CD14-positive monocyte (primary cell): Measurements from ENCODE around the gene MEIG1. TPM values are rescaled to one million over a fixed set of nuclear protein-coding genes. Genes with fewer than 3 reads are reported as not detected.

Experiments
- DNase-seq, 3 donors: peaks; one replicate each; pipeline ENCODE4 v3.0.0-alpha.2; 2011 to 2022
- H2AFZ ChIP-seq: 2 replicates; pipeline ENCODE4 v1.6.0; 2012; ENCODE audit warnings: mild to moderate bottlenecking, low read depth, low read length, inconsistent platforms; ENCODE audit not compliant: insufficient read depth, poor library complexity, severe bottlenecking
- H3K27ac ChIP-seq, 2 donors: 1 replicate in 1 of 2; 2 replicates in 1 of 2; pipeline ENCODE4 v1.5.1; 2012 to 2013; ENCODE audit warnings: low read length in 2 of 2, control low read depth in 1 of 2, inconsistent platforms in 1 of 2, low read depth in 1 of 2, mild to moderate bottlenecking in 1 of 2
- H3K27me3 ChIP-seq, 2 donors: one replicate each; pipeline versions ENCODE4 v1.6.0 to v1.6.1; 2011 to 2013; ENCODE audit warnings: low read length in 2 of 2; ENCODE audit not compliant: control insufficient read depth in 2 of 2, insufficient read depth in 2 of 2
- H3K36me3 ChIP-seq, 2 donors: replicated peaks in 1 of 2; 1 replicate in 1 of 2; 2 replicates in 1 of 2; pipeline versions ENCODE4 v1.5.1 to v1.6.1; 2012 to 2013; ENCODE audit warnings: low read length in 2 of 2, control low read depth in 1 of 2, inconsistent platforms in 1 of 2, mild to moderate bottlenecking in 1 of 2; ENCODE audit not compliant: insufficient read depth in 2 of 2, control insufficient read depth in 1 of 2
- H3K4me1 ChIP-seq, 2 donors: 1 replicate in 1 of 2; 2 replicates in 1 of 2; pipeline versions ENCODE4 v1.5.1 to v1.6.1; 2012 to 2013; ENCODE audit warnings: low read length in 2 of 2, control low read depth in 1 of 2, inconsistent platforms in 1 of 2, mild to moderate bottlenecking in 1 of 2, moderate library complexity in 1 of 2; ENCODE audit not compliant: insufficient read depth in 2 of 2, control insufficient read depth in 1 of 2
- H3K4me2 ChIP-seq: replicated peaks from 2 replicates; pipeline ENCODE3; 2012; ENCODE audit warnings: low read length, moderate library complexity, mild to moderate bottlenecking; ENCODE audit not compliant: poor library complexity, severe bottlenecking; ENCODE audit errors: extremely low read depth
- H3K4me3 ChIP-seq, 3 experiments: fragments of 200-600 bp in 1 of 3; sonication (generic) in 1 of 3; replicated peaks in 1 of 3; 1 replicate in 2 of 3; 2 replicates in 1 of 3; pipeline ENCODE4 v1.5.1; 2011 to 2013; ENCODE audit warnings: low read length in 3 of 3, mild to moderate bottlenecking in 3 of 3, control low read depth in 2 of 3, low read depth in 2 of 3, inconsistent platforms in 1 of 3, moderate library complexity in 1 of 3
- H3K79me2 ChIP-seq: 2 replicates; pipeline ENCODE4 v1.6.0; 2012; ENCODE audit warnings: mild to moderate bottlenecking, control low read depth, inconsistent platforms, low read length, moderate library complexity; ENCODE audit not compliant: insufficient read depth
- H3K9ac ChIP-seq: 2 replicates; pipeline ENCODE4 v1.6.0; 2017; ENCODE audit warnings: low read length, mild to moderate bottlenecking; ENCODE audit not compliant: insufficient read depth, poor library complexity, severe bottlenecking
- H3K9me3 ChIP-seq, 2 donors: replicated peaks in 1 of 2; 1 replicate in 1 of 2; 2 replicates in 1 of 2; pipeline versions ENCODE4 v1.5.1 to v1.6.1; 2012 to 2013; ENCODE audit warnings: low read length in 2 of 2, control low read depth in 1 of 2; ENCODE audit not compliant: control insufficient read depth in 1 of 2, insufficient read depth in 1 of 2
- H4K20me1 ChIP-seq: 2 replicates; pipeline ENCODE4 v1.6.0; 2012; ENCODE audit warnings: mild to moderate bottlenecking, low read length, control low read depth, moderate library complexity; ENCODE audit not compliant: insufficient read depth
- H3K27ac Mint-ChIP-seq, 7 donors: one replicate each; pipeline ENCODE4 v1.8.0; 2020; ENCODE audit warnings: mild to moderate bottlenecking in 7 of 7, mixed read lengths in 7 of 7, moderate library complexity in 6 of 7, inconsistent platforms in 2 of 7
- H3K27me3 Mint-ChIP-seq, 3 donors: one replicate each; pipeline ENCODE4 v1.8.0; 2021 to 2022; ENCODE audit warnings: low read depth in 3 of 3, mild to moderate bottlenecking in 3 of 3, mixed read lengths in 3 of 3, moderate library complexity in 3 of 3, inconsistent platforms in 1 of 3
- H3K36me3 Mint-ChIP-seq, 2 donors: one replicate each; pipeline ENCODE4 v1.8.0; 2020; ENCODE audit warnings: mixed read lengths in 2 of 2, inconsistent platforms in 1 of 2, mild to moderate bottlenecking in 1 of 2
- H3K4me1 Mint-ChIP-seq: one replicate; pipeline ENCODE4 v1.8.0; 2020; ENCODE audit warnings: mild to moderate bottlenecking, mixed read lengths
- H3K4me3 Mint-ChIP-seq, 2 donors: one replicate each; pipeline ENCODE4 v1.8.0; 2020; ENCODE audit warnings: mild to moderate bottlenecking in 2 of 2, mixed read lengths in 2 of 2, moderate library complexity in 1 of 2
- H3K9me3 Mint-ChIP-seq, 7 donors: one replicate each; pipeline ENCODE4 v1.8.0; 2020 to 2022; ENCODE audit warnings: mixed read lengths in 7 of 7, mild to moderate bottlenecking in 6 of 7, moderate library complexity in 6 of 7, inconsistent platforms in 2 of 7
- CTCF ChIP-seq: fragments of 200-600 bp; IDR thresholded peaks from one replicate; pipeline ENCODE4 v1.8.0; 2022; ENCODE audit warnings: antibody characterized with exemption, mild to moderate bottlenecking
- WGBS: methylation state at CpG from one replicate; pipeline ENCODE4 v1.1.5; 2013; ENCODE audit warnings: missing lambda C conversion rate; ENCODE audit not compliant: insufficient coverage; 5-methylcytosine and 5-hydroxymethylcytosine counted together
- intact Hi-C, 2 donors: fragments of 100-400 bp; cut with micrococcal nuclease; formaldehyde crosslinking; loops; one replicate each; pipeline versions ENCODE4 v1.15.0 to v1.15.1; 2023
- polyA plus RNA-seq, 3 donors: library from polyadenylated mRNA; depleted of rRNA in 1 of 3; unstranded in 2 of 3; stranded (reverse) in 1 of 3; fragments of 300-500 nt in 2 of 3; fragments of >200 nt in 1 of 3; fragmentation: Illumina TruSeq in 2 of 3; gene quantifications; 1 replicate in 2 of 3; 2 replicates in 1 of 3; pipeline ENCODE4 v1.2.3, GENCODE V29; 2012 to 2021

MEIG1 gene
- polyA plus RNA-seq, 3 donors = 0.47 TPM; not detected in 2

GRCh38 chr10:14949291-14949690 lies 9.9 kb upstream of the MEIG1 start:
- no peak overlapping the region for H3K4me2 ChIP-seq
- DNase-seq = no peak
- H3K9me3 Mint-ChIP-seq = no peaks in the 10 kb centered on the region
- peaks cover 97% of the 10 kb centered on the region for H3K79me2 ChIP-seq
- intact Hi-C loops = no loop called here
- H3K4me3 Mint-ChIP-seq = no peak overlapping the region
- H3K27ac ChIP-seq = peak overlapping the region in 1 of 2 donors; percentile 4
- peak overlapping the region in 1 of 7 donors; percentile 8 for H3K27ac Mint-ChIP-seq
- H2AFZ ChIP-seq = no peak overlapping the region
- peaks cover 33 to 41% of the 10 kb centered on the region in 2 donors for H3K4me1 ChIP-seq
- no peak overlapping the region for H3K4me3 ChIP-seq
- 93% methylated on average over 3 of the region's 5 CpGs for WGBS
- no peak for TF ChIP-seq CTCF
- no peak overlapping the region for H3K9ac ChIP-seq
- no peaks in the 10 kb centered on the region for H3K9me3 ChIP-seq
- peaks cover 36 to 54% of the 10 kb centered on the region in 2 donors for H3K36me3 Mint-ChIP-seq
- H3K27me3 ChIP-seq = no peaks in the 10 kb centered on the region
- H3K27me3 Mint-ChIP-seq = no peaks in the 10 kb centered on the region
- peaks cover 85% of the 10 kb centered on the region for H4K20me1 ChIP-seq
- peaks cover 42 to 56% of the 10 kb centered on the region in 2 donors for H3K36me3 ChIP-seq
- H3K4me1 Mint-ChIP-seq = peaks cover 32% of the 10 kb centered on the region

DNA sequence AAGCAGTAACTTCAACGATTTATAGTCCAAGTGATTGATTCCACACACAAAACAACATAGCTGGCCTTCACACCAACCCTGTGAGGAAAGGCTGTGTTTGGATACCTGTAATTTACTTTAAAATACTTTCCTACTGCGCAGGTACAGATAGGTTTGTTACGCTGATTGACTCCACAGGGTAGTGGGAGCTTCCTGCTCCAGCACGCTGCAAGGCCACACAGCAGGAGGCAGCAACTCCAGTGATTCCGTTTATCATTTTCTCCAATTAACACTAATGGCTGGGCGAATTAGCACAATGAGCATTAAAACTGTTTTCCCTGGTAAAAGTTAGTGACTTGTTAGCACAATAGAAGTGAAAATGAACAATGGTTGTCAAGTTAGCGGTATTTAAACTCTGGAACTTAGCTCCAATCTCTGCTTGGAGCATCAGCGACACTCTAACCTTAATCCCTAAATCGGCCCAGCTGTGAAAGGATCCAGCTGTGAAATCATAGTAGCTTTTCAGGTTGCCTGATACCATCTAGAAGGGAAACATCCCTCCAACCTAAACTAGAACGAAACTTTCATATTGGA lies 6.3 kb upstream of the MEIG1 start:
- Histone ChIP-seq H3K9ac (peak overlapping the region; percentile 78), H3K27me3 (no peaks in the 10 kb centered on the region), H3K4me1 (peaks cover 42 to 53% of the 10 kb centered on the region in 2 donors), H3K9me3 (no peaks in the 10 kb centered on the region), H4K20me1 (peaks cover 51% of the 10 kb centered on the region), H3K4me2 (peak overlapping the region; percentile 78), H3K27ac (peak overlapping the region; percentile 93 to 95), H3K79me2 (peaks cover 66% of the 10 kb centered on the region), H2AFZ (peak overlapping the region; percentile 84), H3K4me3 (peak overlapping the region; percentile 51 to 82 (median 80)), H3K36me3 (peaks cover 13 to 20% of the 10 kb centered on the region in 2 donors)
- WGBS = 50% methylated on average over 5 of the region's 10 CpGs
- DNase-seq = no peak
- intact Hi-C loops = loop anchor here (5.0 to 10.0 kb wide), 5 partner anchors 76 to 214 kb away; partner anchors contain the start of genes CDNF (in 2 of the 2), HSPA14 (in 2 of the 2), MSANTD7 (in 2 of the 2) and RPP38 (in 2 of the 2)
- H3K27me3 Mint-ChIP-seq = no peaks in the 10 kb centered on the region
- no peaks in the 10 kb centered on the region for H3K9me3 Mint-ChIP-seq
- no peak for TF ChIP-seq CTCF
- H3K4me1 Mint-ChIP-seq = peaks cover 41% of the 10 kb centered on the region
- H3K4me3 Mint-ChIP-seq = peak overlapping the region; percentile 86 to 93
- H3K36me3 Mint-ChIP-seq = peaks cover 9 to 19% of the 10 kb centered on the region in 2 donors
- peak overlapping the region; percentile 91 to 97 (median 96) for H3K27ac Mint-ChIP-seq
